BJ (cell line): ENCODE measurements around the gene SEPHS1. TPM values are rescaled to one million over a fixed set of nuclear protein-coding genes. Genes with fewer than 3 reads are reported as not detected.
"Not testable (repeated sequence)": the region's sequence is repeated elsewhere in the genome, so short reads cannot be mapped to it uniquely, and the experiment has no call there.

Source experiments
- CTCF ChIA-PET: fragments of 350-600 bp; formaldehyde crosslinking; extraction: SDS; loops from one replicate; lab custom pipeline; 2021; ENCODE audit warnings: antibody characterized with exemption, inconsistent platforms; lab: Yijun Ruan, JAX
- POLR2A ChIA-PET: fragments of 300-600 bp; sonication (Branson Sonifier 250); formaldehyde crosslinking; extraction: SDS; loops from one replicate; lab custom pipeline; 2021; ENCODE audit warnings: antibody characterized with exemption; lab: Charles Lee
- DNase-seq: peaks from one replicate; pipeline ENCODE4 v3.0.0-alpha.2; 2011; ENCODE audit warnings: low read depth
- H3K27me3 ChIP-seq: 2 replicates; pipeline ENCODE4 v1.6.0; 2011; ENCODE audit warnings: low read length; ENCODE audit not compliant: control insufficient read depth, insufficient read depth
- H3K36me3 ChIP-seq: 2 replicates; pipeline ENCODE4 v1.5.1; 2011; ENCODE audit warnings: low read length; ENCODE audit not compliant: control insufficient read depth, insufficient read depth
- H3K4me3 ChIP-seq: 2 replicates; pipeline ENCODE4 v1.5.1; 2011; ENCODE audit warnings: low read depth, mild to moderate bottlenecking, control low read depth, low read length
- CTCF ChIP-seq: IDR thresholded peaks from 2 replicates; pipeline ENCODE4 v1.5.1; 2011; ENCODE audit warnings: low read depth, mild to moderate bottlenecking, control low read depth, inconsistent platforms, low read length, moderate library complexity; ENCODE audit not compliant: insufficient read depth
- polyA plus RNA-seq: library from polyadenylated mRNA; depleted of rRNA; stranded (reverse); fragments of >200 nt; gene quantifications from 2 replicates; pipeline ENCODE4 v1.2.3, GENCODE V29; 2011

Gene SEPHS1
- polyA plus RNA-seq, 1 experiment: 41.9 TPM

- Histone ChIP-seq H3K27me3 (peaks cover 12% of the 10 kb centered on the region), H3K36me3 (no peaks in the 10 kb centered on the region), H3K4me3 (no peak overlapping the region)
- ChIA-PET POLR2A (no interaction called here), CTCF (interaction anchor here (4.8 kb wide), 1 partner anchor 11 kb away, joined by 21 read pairs; no protein-coding TSS in a partner anchor)
- DNase-seq: no peak
- no peak for TF ChIP-seq CTCF
These were observed 34.8 kb upstream of the SEPHS1 start for GRCh38 chr10:13382703-13383398.

- CTCF ChIA-PET, POLR2A ChIA-PET: not testable (repeated sequence)
- peaks cover 16% of the 10 kb centered on the region for H3K27me3 ChIP-seq
These were observed 31.0 kb upstream of the SEPHS1 start for GRCh38 chr10:13379061-13379460.

GRCh38 chr10:13376746-13377145 lies 28.7 kb upstream of the SEPHS1 start:
- CTCF ChIA-PET: interaction anchor here (0.6 to 3.0 kb wide), 4 partner anchors 11 to 399 kb away, joined by 3 to 12 read pairs (median 6); partner anchors contain the start of gene PRPF18
- Histone ChIP-seq H3K27me3 (peaks cover 8% of the 10 kb centered on the region; the same call in 1 of the 2 replicates), H3K4me3 (no peak overlapping the region), H3K36me3 (no peaks in the 10 kb centered on the region)
- no peak for DNase-seq
- TF ChIP-seq CTCF: no peak
- POLR2A ChIA-PET: no interaction called here

More at GRCh38 chr10:13379061-13379460, 31.0 kb upstream of the SEPHS1 start:
- H3K36me3 ChIP-seq, H3K4me3 ChIP-seq, DNase-seq: not testable (repeated sequence)

GRCh38 chr10:13376297-13376696 lies 28.2 kb upstream of the SEPHS1 start:
- CTCF ChIA-PET: interaction anchor here (1.0 to 3.0 kb wide), 5 partner anchors 12 to 210 kb away, joined by 3 to 12 read pairs (median 8); partner anchors contain the start of gene PRPF18
- DNase-seq: no peak
- POLR2A ChIA-PET: no interaction called here
- Histone ChIP-seq H3K4me3 (no peak overlapping the region), H3K27me3 (peaks cover 5% of the 10 kb centered on the region; the same call in 1 of the 2 replicates), H3K36me3 (no peaks in the 10 kb centered on the region)
- no peak for TF ChIP-seq CTCF

GRCh38 chr10:13375791-13376190 lies 27.7 kb upstream of the SEPHS1 start:
- no peak for TF ChIP-seq CTCF
- CTCF ChIA-PET: interaction anchor here (0.5 to 3.0 kb wide), 6 partner anchors 12 to 211 kb away, joined by 3 to 12 read pairs (median 6); partner anchors contain the start of gene PRPF18

More at GRCh38 chr10:13375791-13376190, 27.7 kb upstream of the SEPHS1 start:
- peaks cover 5% of the 10 kb centered on the region; the same call in 1 of the 2 replicates for H3K27me3 ChIP-seq
- POLR2A ChIA-PET: no interaction called here
- no peaks in the 10 kb centered on the region for H3K36me3 ChIP-seq
- H3K4me3 ChIP-seq: no peak overlapping the region
- no peak for DNase-seq
